Testis (tissue), 3 donors: ENCODE measurements around the gene ILDR1. TPM values are rescaled to one million over a fixed set of nuclear protein-coding genes. Genes with fewer than 3 reads are reported as not detected.
"Not testable (repeated sequence)": the region's sequence is repeated elsewhere in the genome, so short reads cannot be mapped to it uniquely, and the experiment has no call there.

Source experiments
- DNase-seq: peaks from one replicate; pipeline ENCODE4 v3.0.0-alpha.2; 2019
- H3K27ac ChIP-seq, 2 donors: fragments of 200-600 bp; sonication (generic); one replicate each; pipeline ENCODE4 v1.5.1; 2019
- H3K27me3 ChIP-seq: fragments of 200-600 bp; sonication (generic); one replicate; pipeline ENCODE4 v1.5.1; 2019
- H3K36me3 ChIP-seq: fragments of 200-600 bp; sonication (generic); one replicate; pipeline ENCODE4 v1.5.1; 2017; ENCODE audit warnings: low read depth; ENCODE audit errors: missing control alignments
- H3K4me1 ChIP-seq: fragments of 200-600 bp; sonication (generic); one replicate; pipeline ENCODE4 v1.5.1; 2019
- H3K4me3 ChIP-seq, 2 donors: fragments of 200-600 bp; sonication (generic); one replicate each; pipeline ENCODE4 v1.5.1; 2017 to 2019
- H3K9me3 ChIP-seq: fragments of 200-600 bp; sonication (generic); one replicate; pipeline ENCODE4 v1.5.1; 2017
- CTCF ChIP-seq, 3 experiments: fragments of 450-650 bp in 2 of 3; fragments of 200-600 bp in 1 of 3; sonication (generic) in 1 of 3; IDR thresholded peaks; one replicate each; pipeline ENCODE4 v1.5.1; 2016 to 2019; ENCODE audit warnings: antibody characterized with exemption in 3 of 3, mild to moderate bottlenecking in 2 of 3, moderate library complexity in 1 of 3
- POLR2A ChIP-seq: fragments of 450-650 bp; IDR thresholded peaks from one replicate; pipeline ENCODE4 v1.6.1; 2017; ENCODE audit warnings: antibody characterized with exemption, mild to moderate bottlenecking, moderate library complexity
- WGBS, 2 donors: methylation state at CpG; one replicate each; pipeline ENCODE4 v1.1.5; 2018; 5-methylcytosine and 5-hydroxymethylcytosine counted together
- intact Hi-C: fragments of 100-400 bp; cut with DNase I; formaldehyde crosslinking; loops from one replicate; pipeline ENCODE4 v1.15.1; 2023; ENCODE audit warnings: low total_unique reads
- polyA plus RNA-seq: library from polyadenylated mRNA; stranded (reverse); fragments of 350-450 nt; fragmentation: Illumina TruSeq; extraction: RNeasy Lipid Tissue Mini Kit (QIAGEN cat#74804); gene quantifications from one replicate; pipeline ENCODE4 v1.2.3, GENCODE V29; 2014; ENCODE audit warnings: low read depth, low replicate concordance; ENCODE audit not compliant: insufficient read depth
- total RNA-seq, 2 donors: library from RNA; depleted of rRNA; stranded (reverse); fragments of >200 nt; gene quantifications; one replicate each; pipeline ENCODE4 v1.2.3, GENCODE V29; 2016

Gene ILDR1
- total and polyA plus RNA-seq, 3 donors from 2014 or later, result 1.4 to 3.2 (median 3.2) TPM

GRCh38 chr3:121951291-121951919, 70.6 kb downstream of the ILDR1 start:
- Histone ChIP-seq H3K4me3 (no peak overlapping the region), H3K27ac (no peak overlapping the region), H3K36me3 (no peaks in the 10 kb centered on the region), H3K4me1 (no peaks in the 10 kb centered on the region), H3K9me3 (no peaks in the 10 kb centered on the region), H3K27me3 (no peaks in the 10 kb centered on the region)
- TF ChIP-seq CTCF (IDR thresholded peaks at IDR 0.05) (no peak), POLR2A (no peak)
- DNase-seq, result no peak
- intact Hi-C loops, result no loop called here
- WGBS, 2 donors, result 33 to 72% methylated on average over 1 of the region's 1 CpG

GRCh38 chr3:121948641-121949040, 73.4 kb downstream of the ILDR1 start:
- no peak overlapping the region for H3K4me3 ChIP-seq
- TF ChIP-seq POLR2A (no peak), CTCF (IDR thresholded peaks at IDR 0.05) (no peak)
- intact Hi-C loops, result no loop called here
- H3K36me3 ChIP-seq, result no peaks in the 10 kb centered on the region
- DNase-seq, result no peak
- 95 to 100% methylated on average over 1 of the region's 1 CpG for WGBS, 2 donors
- H3K27me3 ChIP-seq, result no peaks in the 10 kb centered on the region
- H3K9me3 ChIP-seq, result no peaks in the 10 kb centered on the region
- H3K27ac ChIP-seq, result no peak overlapping the region
- no peaks in the 10 kb centered on the region for H3K4me1 ChIP-seq

- no peak overlapping the region for H3K4me3 ChIP-seq
- H3K27me3 ChIP-seq, result no peaks in the 10 kb centered on the region
- DNase-seq, result no peak
- no peak overlapping the region for H3K27ac ChIP-seq
- no peaks in the 10 kb centered on the region for H3K36me3 ChIP-seq
- H3K4me1 ChIP-seq, result no peaks in the 10 kb centered on the region
- H3K9me3 ChIP-seq, result no peaks in the 10 kb centered on the region
- intact Hi-C loops, result no loop called here
- TF ChIP-seq POLR2A (no peak), CTCF (IDR thresholded peaks at IDR 0.05) (no peak)
These were observed 78.6 kb downstream of the ILDR1 start for GRCh38 chr3:121943431-121943830.

GRCh38 chr3:121942116-121942786, 79.8 kb downstream of the ILDR1 start:
- Histone ChIP-seq H3K9me3 (no peaks in the 10 kb centered on the region), H3K27me3 (no peaks in the 10 kb centered on the region), H3K27ac (no peak overlapping the region), H3K4me1 (no peaks in the 10 kb centered on the region), H3K36me3 (no peaks in the 10 kb centered on the region), H3K4me3 (no peak overlapping the region)
- TF ChIP-seq CTCF (IDR thresholded peaks at IDR 0.05) (no peak), POLR2A (no peak)
- 83 to 89% methylated on average over 4 of the region's 4 CpGs for WGBS, 2 donors
- no peak for DNase-seq
- intact Hi-C loops, result no loop called here

- DNase-seq, result no peak
- no peaks in the 10 kb centered on the region for H3K9me3 ChIP-seq
- no peaks in the 10 kb centered on the region for H3K36me3 ChIP-seq
- H3K4me3 ChIP-seq, result no peak overlapping the region
- no peak for TF ChIP-seq CTCF (IDR thresholded peaks at IDR 0.05)
- TF ChIP-seq POLR2A, result no peak
- H3K27ac ChIP-seq, result no peak overlapping the region
- no peaks in the 10 kb centered on the region for H3K4me1 ChIP-seq
- no peaks in the 10 kb centered on the region for H3K27me3 ChIP-seq
- WGBS, 2 donors, result 83 to 98% methylated on average over 1 of the region's 1 CpG
- intact Hi-C loops, result no loop called here
These were observed 80.5 kb downstream of the ILDR1 start for GRCh38 chr3:121941592-121941991.

- H3K9me3 ChIP-seq, H3K27ac ChIP-seq, intact Hi-C loops, H3K4me3 ChIP-seq, DNase-seq, H3K4me1 ChIP-seq, H3K27me3 ChIP-seq, H3K36me3 ChIP-seq: not testable (repeated sequence)
- 87 to 95% methylated on average over 27 to 29 of the region's 29 CpGs for WGBS, 2 donors
These were observed 83.7 kb downstream of the ILDR1 start for GRCh38 chr3:121938141-121938855.
